CD4-positive, alpha-beta T cell treated with Interleukin-12 subunit alpha and Interleukin-12 subunit beta, for 1 hour (primary cell): Measurements from ENCODE around the gene STAP2.
"Not testable (repeated sequence)": the region's sequence is repeated elsewhere in the genome, so short reads cannot be mapped to it uniquely, and the experiment has no call there.

Experiments used
- DNase-seq: peaks from one replicate; pipeline ENCODE4 v3.0.0-alpha.2; 2020

Gene STAP2

DNA sequence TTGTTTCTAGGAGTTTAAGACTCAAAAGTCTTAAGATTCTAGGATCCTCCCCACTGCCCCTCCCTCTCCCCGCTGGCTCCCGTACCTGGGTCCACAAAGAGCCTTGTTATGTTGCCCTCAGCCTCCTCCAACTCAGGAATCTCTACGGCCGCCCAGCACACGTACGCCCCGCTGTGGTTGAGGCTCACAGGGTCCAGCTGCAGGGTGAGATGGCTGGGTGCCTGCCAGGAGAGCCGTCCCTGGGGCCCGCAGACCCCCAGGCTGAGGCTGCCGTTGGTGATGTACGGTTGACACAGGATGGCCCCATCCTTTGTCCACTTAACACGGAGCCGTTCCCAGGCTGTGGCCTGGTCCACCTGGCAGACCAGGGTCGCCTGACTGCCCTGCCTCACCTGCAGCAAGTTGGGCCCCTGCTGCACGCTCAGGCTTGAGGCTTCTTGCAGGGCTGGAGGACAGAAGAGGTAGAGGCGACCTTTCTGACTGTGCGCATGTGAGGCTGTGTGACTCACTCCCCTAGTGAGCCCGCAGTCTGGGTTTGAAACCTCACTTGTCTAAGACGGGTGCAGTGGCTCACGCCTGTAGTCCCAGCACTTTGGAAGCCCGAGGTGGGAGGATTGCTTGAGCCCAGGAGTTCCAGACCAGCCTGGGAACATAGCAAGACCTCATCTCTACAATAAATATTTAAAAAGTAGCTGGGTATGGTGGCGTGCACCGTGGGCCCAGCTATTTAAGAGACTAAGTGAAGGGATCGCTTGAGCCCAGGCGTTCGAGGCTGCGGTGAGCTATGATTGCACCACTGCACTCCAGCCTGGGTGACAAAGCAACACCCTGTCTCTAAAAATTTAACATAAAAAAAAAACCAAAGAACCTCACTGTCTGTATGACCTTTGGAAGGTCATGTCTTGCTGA is 40.5 kb downstream of the STAP2 start:
- DNase-seq, result no peak

GRCh38 chr19:4295972-4296771 is 42.5 kb downstream of the STAP2 start:
- DNase-seq, result no peak

DNA sequence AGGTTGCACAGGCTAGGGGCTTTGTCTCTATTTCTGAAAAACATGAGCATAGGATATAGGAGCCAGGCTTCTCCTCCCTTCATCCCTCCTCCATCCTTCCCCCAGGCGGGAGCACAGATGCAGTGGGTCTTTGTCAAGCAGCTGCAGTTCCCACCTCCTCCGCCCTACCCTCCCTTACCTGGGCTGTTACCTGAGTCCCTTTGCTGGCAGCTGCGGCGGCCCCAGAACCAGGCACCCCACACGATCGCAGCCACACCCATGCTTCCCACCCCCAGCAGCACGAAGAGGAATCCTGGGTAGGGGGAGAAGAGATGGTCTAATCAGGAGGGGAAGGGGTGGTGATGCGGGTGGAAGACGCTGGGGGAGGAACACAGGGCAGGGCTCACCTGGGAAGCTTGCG is 44.2 kb downstream of the STAP2 start:
- DNase-seq, result no peak

DNA sequence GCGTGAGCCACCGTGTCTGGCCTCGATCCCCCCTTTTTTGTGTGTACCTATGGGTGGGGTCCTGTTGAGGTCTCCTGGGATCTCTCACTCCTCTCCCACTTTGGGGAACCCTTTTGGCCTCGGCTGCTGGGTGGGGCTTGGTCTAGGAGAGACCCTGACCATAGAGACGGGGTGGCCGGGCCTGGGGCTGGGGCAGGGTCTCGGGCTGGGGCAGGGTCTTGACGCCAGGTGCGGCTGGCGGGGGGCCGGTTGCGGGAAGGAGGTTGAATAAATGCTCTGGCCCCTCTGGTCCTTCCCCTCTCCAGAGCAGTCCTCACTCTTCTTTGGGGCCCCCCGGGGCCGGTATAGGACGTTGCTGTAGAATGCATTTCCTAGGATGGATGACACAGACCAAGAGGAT is 46.1 kb downstream of the STAP2 start:
- DNase-seq, result no peak

- DNase-seq, result no peak
Measured at GRCh38 chr19:4291184-4291732, 47.4 kb downstream of the STAP2 start.

DNA sequence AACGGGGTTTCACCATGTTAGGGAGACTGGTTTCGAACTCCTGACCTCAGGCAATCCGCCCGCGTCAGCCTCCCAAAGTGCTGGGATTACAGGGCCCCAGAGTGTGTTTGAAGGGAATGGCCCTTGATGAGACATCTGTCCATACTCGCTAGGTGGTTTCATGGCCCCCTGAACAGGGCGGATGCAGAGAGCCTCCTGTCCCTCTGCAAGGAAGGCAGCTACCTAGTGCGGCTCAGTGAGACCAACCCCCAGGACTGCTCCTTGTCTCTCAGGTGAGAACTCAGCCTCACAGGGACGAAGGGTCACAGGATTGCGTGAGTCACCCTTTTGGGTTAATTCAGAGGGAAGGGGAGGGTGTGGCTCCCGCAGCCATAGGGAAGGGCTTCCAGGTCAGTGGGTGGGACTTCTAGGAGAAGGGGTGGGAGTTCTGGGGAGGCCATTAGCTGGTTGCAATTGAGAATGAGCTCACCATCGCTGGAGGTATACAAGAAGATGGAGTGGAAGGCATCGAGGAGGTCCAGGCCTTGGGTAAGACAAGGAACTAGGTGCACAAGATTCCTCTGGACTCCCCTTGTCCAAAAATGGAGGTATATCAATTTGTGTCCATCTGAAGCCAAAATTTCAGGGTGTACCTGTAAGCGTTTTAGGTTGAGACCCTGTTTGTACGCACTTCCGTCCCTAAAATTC is 50.4 kb downstream of the STAP2 start:
- DNase-seq, result no peak

- not testable (repeated sequence) for DNase-seq
Measured at GRCh38 chr19:4286141-4286540, 52.5 kb downstream of the STAP2 start.

DNA sequence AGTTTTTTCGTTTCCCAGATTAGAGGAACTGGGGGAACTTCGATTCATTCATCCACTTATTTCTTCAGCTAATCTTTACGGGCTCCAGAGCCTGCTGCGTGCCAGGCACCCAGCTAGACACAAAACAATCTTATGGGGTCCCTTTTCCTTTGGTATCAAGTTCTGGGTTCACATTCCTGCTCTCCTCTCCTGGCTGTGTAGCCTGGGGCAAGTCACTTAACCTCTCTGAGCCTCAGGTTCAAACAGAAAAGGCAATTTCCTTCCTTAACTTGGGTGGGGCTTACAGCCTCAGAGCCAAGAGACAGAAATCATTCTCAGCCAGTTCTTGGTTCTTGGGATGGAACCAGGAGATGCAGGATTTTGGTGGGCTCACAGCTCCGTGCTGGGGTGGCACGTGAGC is 53.7 kb downstream of the STAP2 start:
- no peak for DNase-seq

DNA sequence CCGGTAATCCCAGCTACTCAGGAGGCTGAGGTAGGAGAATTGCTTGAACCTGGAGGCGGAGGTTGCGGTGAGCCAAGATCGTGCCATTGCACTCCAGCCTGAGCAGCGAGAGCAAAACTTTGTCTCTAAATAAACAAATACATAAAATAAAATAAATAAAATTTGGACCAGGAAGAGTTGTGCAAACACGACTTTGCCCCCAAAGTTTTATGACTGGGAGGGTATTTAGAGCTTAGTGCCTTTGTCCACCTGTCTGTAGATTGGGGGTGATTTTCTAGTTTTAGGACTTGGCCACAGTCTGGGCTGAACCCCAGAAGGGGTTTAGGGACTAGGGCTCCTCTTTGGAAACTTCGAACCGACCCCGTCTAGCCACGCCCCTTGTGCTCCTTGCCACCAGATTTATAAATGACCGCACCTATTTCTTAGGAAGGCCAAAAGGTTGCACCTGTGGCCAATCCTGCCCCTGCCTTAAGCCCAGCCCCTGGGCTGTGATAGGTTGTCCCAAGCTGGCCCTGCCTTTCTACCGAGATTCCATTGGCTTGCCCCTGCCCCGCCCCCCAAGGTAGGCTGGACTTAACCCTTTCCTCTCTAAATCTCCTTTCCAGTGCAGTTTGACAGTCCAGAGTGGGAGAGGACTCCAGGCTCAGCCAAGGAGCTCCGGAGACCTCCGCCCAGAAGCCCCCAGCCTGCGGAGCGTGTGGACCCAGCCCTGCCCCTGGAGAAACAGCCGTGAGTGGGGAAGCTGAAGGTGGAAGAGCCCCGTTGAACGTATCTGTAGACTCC is 54.3 kb downstream of the STAP2 start:
- no peak for DNase-seq

DNA sequence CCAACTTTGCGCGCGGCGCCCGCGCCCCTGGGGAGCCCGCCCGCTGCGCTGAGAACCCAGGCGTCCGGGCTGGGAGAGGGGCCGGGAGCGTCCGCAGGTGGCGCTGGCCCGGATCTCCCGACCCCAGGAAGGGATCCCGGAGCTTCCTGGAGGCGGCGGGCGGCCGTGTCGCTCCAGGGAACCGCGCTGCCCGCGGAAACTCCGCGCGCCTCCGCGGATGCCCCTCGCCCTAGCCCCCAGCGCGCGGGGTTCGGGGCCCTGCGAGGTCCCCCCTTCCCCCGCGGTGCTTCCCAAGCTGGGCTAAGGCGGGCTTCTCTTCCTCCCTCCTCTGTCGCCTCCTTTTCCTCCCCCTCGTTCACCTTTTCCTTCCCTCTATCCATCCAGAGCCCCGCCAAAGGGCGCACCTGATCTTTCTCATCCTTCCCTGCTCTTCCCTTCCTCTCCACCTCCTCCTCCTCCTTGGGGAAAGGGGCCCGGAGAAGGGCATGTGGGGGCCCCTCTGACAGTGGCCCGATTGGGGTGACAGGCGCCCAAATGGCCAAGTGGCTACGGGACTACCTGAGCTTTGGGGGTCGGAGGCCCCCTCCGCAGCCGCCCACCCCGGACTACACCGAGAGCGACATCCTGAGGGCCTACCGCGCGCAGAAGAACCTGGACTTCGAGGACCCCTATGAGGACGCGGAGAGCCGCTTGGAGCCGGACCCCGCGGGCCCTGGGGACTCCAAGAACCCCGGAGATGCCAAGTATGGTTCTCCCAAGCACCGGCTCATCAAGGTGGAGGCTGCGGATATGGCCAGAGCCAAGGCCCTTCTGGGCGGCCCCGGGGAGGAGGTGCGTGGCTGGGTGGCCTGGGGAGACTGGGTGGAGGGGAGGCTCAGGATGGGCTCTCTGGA is 58.9 kb downstream of the STAP2 start:
- no peak for DNase-seq

GRCh38 chr19:4279267-4279529 is 59.4 kb downstream of the STAP2 start:
- DNase-seq, result no peak

- DNase-seq, result no peak
Measured at GRCh38 chr19:4278419-4279266, 60.0 kb downstream of the STAP2 start, which contains the start of gene SHD. Gene SHD (plus strand): TSS chr19:4279266. CDS start chr19:4280064, 798 bp downstream.

GRCh38 chr19:4278010-4278409 is 60.6 kb downstream of the STAP2 start:
- DNase-seq, result no peak

- DNase-seq, result no peak
Measured at GRCh38 chr19:4277191-4277696, 61.4 kb downstream of the STAP2 start.

GRCh38 chr19:4274321-4274686 is 64.3 kb downstream of the STAP2 start:
- not testable (repeated sequence) for DNase-seq
